WTC11 (cell line): Measurements from ENCODE around the gene CLCN7.

Source experiments
- CBFB ChIP-seq: sonication (generic); formaldehyde crosslinking; IDR thresholded peaks from 2 replicates; pipeline ENCODE4 v1.8.1; 2022; ENCODE audit warnings: mild to moderate bottlenecking, low read depth, missing genetic modification reagents
- CTCF ChIP-seq: fragments of 200-600 bp; IDR thresholded peaks from 2 replicates; pipeline ENCODE4 v1.8.0; 2022; ENCODE audit warnings: antibody characterized with exemption
- EMX1 ChIP-seq: fragments of 250-450 bp; sonication (Bioruptor Pico); IDR thresholded peaks from 2 replicates; pipeline ENCODE4 v1.8.0; 2021; ENCODE audit warnings: mild to moderate bottlenecking
- JUN ChIP-seq: sonication (generic); formaldehyde crosslinking; IDR thresholded peaks from 2 replicates; pipeline ENCODE4 v1.8.0; 2023; ENCODE audit warnings: mild to moderate bottlenecking, missing genetic modification reagents
- MAX ChIP-seq: sonication (generic); formaldehyde crosslinking; IDR thresholded peaks from 2 replicates; pipeline ENCODE4 v1.8.0; 2022; ENCODE audit warnings: mild to moderate bottlenecking, missing genetic modification reagents
- MXD4 ChIP-seq: fragments of 250-450 bp; sonication (Bioruptor Pico); IDR thresholded peaks from 2 replicates; pipeline ENCODE4 v1.8.0; 2021; ENCODE audit warnings: mild to moderate bottlenecking, moderate library complexity, borderline replicate concordance
- NFYB ChIP-seq: sonication (generic); formaldehyde crosslinking; conservative IDR thresholded peaks from 2 replicates; pipeline ENCODE4 v1.8.0; 2022; ENCODE audit warnings: low read depth, missing genetic modification reagents
- NR1H2 ChIP-seq: sonication (generic); formaldehyde crosslinking; IDR thresholded peaks from 2 replicates; pipeline ENCODE4 v1.9.0; 2021; ENCODE audit warnings: mild to moderate bottlenecking, moderate library complexity, missing genetic modification reagents
- NR2C2 ChIP-seq: sonication (generic); formaldehyde crosslinking; IDR thresholded peaks from 2 replicates; pipeline ENCODE4 v1.8.0; 2022; ENCODE audit warnings: mild to moderate bottlenecking, missing genetic modification reagents
- SMAD3 ChIP-seq: sonication (generic); formaldehyde crosslinking; IDR thresholded peaks from 2 replicates; pipeline ENCODE4 v1.8.0; 2022; ENCODE audit warnings: missing genetic modification reagents, mild to moderate bottlenecking, borderline replicate concordance
- SP1 ChIP-seq: sonication (generic); formaldehyde crosslinking; conservative IDR thresholded peaks from 2 replicates; pipeline ENCODE4 v1.8.1; 2022; ENCODE audit warnings: missing genetic modification reagents
- TCF7 ChIP-seq: sonication (generic); formaldehyde crosslinking; IDR thresholded peaks from 2 replicates; pipeline ENCODE4 v1.8.0; 2022; ENCODE audit warnings: mild to moderate bottlenecking, low read depth, missing genetic modification reagents, moderate library complexity
- TEAD4 ChIP-seq: sonication (generic); formaldehyde crosslinking; IDR thresholded peaks from 2 replicates; pipeline ENCODE4 v1.8.0; 2022; ENCODE audit warnings: mild to moderate bottlenecking, missing genetic modification reagents
- TP53 ChIP-seq: sonication (generic); formaldehyde crosslinking; IDR thresholded peaks from 2 replicates; pipeline ENCODE4 v1.8.1; 2023; ENCODE audit warnings: mild to moderate bottlenecking, missing genetic modification reagents

- TF ChIP-seq EMX1 (CRISPR knock-in tag) (no peak), CTCF (no peak), TCF7 (CRISPR knock-in tag) (no peak), SMAD3 (no peak), SP1 (CRISPR knock-in tag) (no peak), NR1H2 (no peak), MAX (CRISPR knock-in tag) (no peak), CBFB (CRISPR knock-in tag) (no peak), JUN (CRISPR knock-in tag) (no peak), NFYB (CRISPR knock-in tag) (no peak), NR2C2 (no peak), MXD4 (CRISPR knock-in tag) (no peak), TEAD4 (no peak), TP53 (CRISPR knock-in tag) (no peak)
Observed at GRCh38 chr16:1452530-1452929, 22.3 kb downstream of the CLCN7 start.
